Midbrain (tissue), 1 donor: ENCODE results near the gene TNFAIP8L1.
A peak's percentile ranks its signal among the peaks of the same experiment; 100 is the strongest.

Experiments
- DNase-seq: peaks from one replicate; lab custom pipeline; 2025; lab: John Stamatoyannopoulos, UW

The TNFAIP8L1 gene

DNA sequence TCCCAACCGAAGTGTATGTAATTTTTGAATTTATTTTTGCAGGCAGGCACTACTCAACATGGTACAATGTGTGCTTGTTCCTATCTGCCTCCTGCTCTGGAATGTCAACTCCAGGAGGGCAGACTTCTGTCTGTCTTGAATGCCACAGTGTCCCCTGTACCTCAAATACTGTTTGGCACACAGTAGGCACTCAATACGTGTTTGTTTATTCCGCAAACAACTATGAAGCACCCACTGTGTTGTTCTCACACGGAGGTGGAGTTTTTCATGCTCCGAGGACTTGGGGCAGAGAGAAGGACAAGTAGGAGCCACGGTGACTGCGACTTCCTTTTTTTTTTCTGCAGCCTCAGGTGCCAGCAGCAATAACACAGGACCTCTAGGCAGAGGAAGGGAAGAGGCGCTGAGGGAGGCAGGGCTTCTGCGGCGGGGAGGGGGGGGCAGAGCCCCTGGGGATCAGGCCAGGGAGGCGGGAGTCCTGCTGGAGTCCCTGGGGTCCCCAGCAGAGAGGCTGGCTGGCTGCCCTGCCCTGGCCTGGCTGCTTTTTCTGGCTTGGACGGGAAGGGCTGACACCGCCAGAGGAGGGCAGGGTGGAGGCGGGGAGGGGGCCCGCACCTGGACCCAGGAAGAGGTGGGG, 29.3 kb upstream of the TNFAIP8L1 start:
- DNase-seq, result no peak

DNA sequence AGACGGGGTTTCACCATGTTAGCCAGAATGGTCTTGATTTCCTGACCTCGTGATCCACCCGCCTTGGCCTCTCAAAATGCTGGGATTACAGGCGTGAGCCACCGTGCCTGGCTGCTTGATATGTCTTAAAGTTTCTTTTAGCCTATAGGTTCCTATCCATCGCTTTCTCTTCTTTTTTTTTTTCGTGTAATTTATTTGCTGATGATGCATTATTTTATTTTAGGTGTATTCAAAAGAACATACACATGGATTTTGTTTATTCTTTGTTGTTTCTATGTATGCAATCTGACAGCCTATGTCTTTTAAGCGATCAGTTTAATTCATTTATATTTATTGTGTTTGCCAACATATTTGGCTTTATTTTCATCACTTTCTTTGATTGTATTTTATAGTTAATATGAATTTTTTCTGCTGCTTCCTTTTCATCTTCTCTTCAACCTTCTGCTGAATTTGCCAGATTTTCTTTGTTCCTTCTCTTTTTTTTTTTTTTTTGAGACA, 26.0 kb upstream of the TNFAIP8L1 start:
- no peak for DNase-seq

GRCh38 chr19:4618019-4618418, 21.3 kb upstream of the TNFAIP8L1 start:
- DNase-seq, result no peak

- no peak for DNase-seq
These were observed 19.5 kb upstream of the TNFAIP8L1 start for GRCh38 chr19:4619668-4620294.

- no peak for DNase-seq
These were observed 18.6 kb upstream of the TNFAIP8L1 start for GRCh38 chr19:4620675-4621074.

DNA sequence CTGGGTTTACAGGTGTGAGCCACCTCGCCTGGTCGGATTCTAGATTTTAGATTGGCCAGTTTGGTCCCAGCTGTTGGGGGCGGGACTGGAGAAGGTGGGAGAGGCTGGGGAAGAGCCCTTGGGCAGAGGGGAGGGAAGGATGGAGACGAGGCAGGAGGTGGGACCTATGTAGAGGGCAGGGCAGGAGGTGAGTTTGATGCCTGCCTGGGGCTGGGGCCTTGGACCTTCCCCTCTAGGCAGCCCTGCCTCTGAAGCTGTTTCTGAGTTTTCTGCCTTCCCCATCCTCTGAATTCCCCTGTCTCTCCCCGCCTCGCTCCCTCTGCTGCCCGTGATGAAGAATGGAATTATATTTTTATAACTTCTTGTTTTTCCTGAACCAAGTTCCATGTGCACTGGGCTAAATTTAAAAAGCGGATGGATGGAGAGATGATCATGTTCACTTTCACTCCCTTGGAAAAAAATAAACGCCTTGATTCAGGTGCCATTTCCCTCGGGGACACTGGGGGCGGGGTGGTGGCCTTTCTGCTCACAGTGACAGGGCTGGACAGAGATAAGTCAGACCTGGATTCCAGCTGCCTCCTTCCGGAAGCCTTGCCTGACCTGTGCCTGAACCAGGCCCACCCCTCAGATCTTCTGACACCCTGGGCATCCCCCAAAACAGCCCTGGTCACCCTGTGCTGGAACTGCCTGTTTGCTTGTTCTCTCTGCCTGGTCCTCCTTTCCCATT, 16.5 kb upstream of the TNFAIP8L1 start:
- DNase-seq, result no peak

DNA sequence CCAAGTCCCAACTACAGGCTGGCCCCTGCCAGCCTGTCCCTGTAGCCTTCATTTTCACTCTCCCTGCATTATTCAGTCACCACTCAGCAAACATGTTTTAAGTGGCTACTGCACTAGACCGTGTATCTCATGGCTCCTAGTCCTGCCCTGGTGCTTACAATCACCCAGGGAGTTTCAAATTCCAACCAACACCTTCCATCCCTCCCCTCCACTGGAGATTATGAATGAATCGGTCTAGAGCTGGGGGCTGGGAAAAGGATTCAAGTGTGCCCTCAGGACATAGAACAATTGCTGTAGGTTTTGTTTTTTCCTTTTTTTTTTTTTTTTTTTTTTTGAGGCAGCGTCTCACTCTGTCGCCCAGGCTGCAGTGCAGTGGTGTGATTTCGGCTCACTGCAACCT, 15.0 kb upstream of the TNFAIP8L1 start:
- no peak for DNase-seq

DNA sequence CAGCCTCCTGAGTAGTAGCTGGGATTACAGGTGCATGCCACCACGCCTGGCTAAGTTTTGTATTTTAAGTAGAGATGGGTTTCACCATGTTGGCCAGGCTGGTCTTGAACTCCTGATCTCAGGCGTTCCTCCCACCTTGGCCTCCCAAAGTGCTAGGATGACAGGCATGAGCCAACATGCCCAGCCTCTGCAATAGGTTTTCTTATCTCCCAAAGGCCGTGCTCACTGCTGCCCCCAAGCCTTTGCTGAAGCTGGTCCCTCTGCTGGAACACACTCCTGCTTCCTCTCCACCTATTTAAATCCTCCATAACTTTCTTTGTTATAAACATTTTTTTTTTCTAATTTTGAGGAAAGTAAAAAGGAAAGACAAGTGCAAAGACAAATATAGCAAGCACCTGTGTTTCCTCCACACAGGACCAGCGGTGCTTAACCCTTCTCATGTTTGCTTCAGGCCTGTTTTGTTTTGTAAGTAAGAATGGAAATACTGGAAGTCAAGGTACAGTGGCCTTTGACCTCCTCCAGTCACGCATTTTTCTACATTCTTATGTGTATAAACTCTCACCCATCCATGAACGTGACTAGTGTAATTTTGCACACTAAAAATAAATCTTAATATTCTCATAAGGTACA, 14.5 kb upstream of the TNFAIP8L1 start:
- no peak for DNase-seq

DNA sequence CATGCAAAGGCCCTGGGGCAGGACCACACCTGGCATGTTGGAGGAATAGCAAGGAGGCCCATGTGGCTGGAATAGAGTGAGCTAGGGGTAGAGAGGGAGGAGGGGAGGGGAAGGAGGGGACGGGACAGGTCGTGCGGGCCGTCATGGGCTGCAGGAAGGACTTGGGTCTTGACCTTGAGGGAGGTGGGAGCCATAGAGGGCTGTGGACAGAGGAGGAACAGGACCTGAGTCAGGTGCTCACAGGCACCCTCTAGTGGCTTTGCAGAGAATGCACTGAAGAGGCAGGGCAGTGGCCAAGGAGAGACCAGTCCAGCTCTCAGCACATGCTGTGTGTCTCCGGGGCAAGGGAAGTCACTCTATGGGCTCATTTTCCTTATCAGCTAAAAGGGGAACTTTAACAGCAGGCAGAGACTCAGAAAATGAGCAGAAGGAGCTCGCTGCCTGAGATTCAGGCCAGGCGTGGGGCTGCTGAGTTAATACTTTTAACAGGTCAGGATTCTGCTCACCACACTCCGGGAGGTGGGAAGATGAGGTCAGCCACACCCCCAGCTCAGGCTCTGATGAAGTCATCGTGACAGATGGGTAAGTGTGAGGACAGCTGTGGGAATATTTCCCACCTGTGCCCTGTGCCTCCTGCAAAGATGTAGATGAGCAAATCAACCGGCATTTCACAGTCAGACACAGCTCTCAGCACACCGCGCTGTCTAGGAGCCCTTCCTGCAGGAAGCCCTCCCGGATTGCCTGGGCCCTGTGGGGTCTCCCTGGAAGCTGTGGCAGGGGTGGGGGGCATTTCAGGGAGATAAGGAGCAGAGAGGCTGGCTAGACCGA, 6.0 kb upstream of the TNFAIP8L1 start:
- peak; percentile 19 for DNase-seq

- DNase-seq, result no peak
These were observed 3.6 kb upstream of the TNFAIP8L1 start for GRCh38 chr19:4635754-4636116.

DNA sequence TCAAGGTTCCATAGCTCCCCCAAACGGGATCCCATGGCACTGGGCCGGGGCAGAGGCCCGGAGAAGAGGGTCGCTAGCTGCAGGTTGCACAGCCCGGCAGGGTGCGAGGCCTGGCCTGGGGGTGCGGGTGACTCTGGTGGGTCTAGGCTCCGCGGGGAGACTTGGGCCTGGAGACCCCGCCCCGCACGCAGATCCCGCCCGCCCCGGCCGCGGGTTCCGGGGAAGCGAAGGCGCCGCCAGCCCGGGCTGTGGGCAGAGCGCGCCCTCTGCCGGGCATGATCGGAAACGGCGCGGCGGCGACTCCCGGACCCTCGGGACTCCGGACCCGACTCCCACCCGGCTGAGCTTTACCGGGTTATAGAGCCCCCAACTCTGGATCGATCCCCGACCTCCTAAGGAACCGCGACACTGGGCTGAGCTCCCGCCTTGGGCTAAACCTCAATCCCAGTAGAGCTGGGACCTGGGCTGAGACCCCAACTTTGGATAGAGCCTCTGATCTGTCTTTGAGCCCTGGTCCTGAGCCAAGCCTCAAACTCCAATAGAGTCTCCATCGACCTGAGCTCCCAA, 3.1 kb upstream of the TNFAIP8L1 start:
- peak; percentile 40 for DNase-seq

GRCh38 chr19:4636761-4637160, 2.6 kb upstream of the TNFAIP8L1 start:
- no peak for DNase-seq

GRCh38 chr19:4638317-4638716, 999 bp upstream of the TNFAIP8L1 start:
- DNase-seq, result no peak

DNA sequence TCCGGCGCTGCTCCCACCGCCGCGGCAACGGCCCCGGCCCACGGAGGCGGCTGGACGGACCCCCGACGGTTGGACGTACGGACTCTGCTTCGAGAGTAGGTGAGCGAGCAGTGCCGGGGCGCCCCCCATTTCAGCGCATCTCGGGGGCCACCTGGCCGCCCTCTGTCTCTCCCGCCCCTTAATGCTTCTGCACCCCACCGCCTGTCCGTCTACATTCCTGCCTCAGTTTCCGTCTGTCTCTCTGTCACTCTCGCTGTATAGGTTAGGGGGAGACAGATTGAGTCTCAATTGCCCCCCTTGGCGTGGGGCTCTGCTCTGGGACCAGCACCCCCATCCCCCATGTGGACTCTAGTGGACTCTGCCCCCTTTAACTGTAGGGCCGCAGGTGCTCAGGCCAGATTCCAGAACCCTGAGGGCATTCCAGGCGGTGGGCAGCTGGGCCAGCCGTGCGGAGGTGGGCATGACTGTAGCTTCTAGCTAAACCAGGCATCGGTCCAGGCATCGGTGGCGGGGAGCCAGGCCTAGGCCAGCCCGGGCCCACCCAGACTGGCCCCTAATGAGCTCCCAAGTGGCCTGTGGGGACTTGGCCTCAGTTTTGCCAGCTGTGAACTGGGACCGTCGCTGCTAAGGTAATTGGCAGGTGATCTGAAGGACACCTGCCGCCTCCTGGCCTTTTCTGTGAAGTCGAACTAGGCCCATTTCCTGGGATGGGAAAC, 373 bp downstream of the TNFAIP8L1 start:
- DNase-seq, result no peak

GRCh38 chr19:4640247-4641000, 1.1 kb downstream of the TNFAIP8L1 start:
- no peak for DNase-seq

GRCh38 chr19:4641132-4641531, 1.8 kb downstream of the TNFAIP8L1 start:
- DNase-seq, result no peak

- DNase-seq, result no peak
These were observed 3.3 kb downstream of the TNFAIP8L1 start for GRCh38 chr19:4642625-4643024.

DNA sequence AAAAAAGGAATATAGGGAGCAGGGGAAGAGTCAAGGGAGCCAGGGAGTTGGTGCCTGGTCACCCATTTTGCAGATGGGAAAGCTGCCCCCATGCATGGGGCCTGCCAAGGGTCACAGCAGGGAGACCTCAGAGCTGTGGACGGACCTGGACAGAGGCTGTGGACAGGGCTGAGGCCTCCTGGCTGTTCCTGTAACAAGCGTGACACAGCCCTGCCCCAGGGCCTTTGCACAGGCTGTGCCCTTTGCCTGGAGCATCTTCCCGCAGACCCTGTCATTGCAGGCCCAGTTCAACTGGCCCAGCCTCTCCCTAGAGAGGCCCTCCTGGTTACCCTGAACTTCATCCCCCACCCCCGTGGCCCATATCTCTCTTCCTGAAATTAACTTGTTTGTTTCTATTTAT, 6.4 kb downstream of the TNFAIP8L1 start:
- DNase-seq, result no peak

GRCh38 chr19:4647676-4648644, 8.6 kb downstream of the TNFAIP8L1 start:
- no peak for DNase-seq
